ENCODE results near the gene SNX25.
"Not testable (repeated sequence)": the region's sequence is repeated elsewhere in the genome, so short reads cannot be mapped to it uniquely, and the experiment has no call there.

Gene SNX25

GRCh38 chr4:185312699-185313098 is 103.3 kb downstream of the SNX25 start:
- Histone ChIP-seq H3K27me3 (replicated peaks; ENCODE audit: control insufficient read depth, insufficient read depth, low read length) (no peaks in the 10 kb centered on the region), H3K36me3 (ENCODE audit: control insufficient read depth, insufficient read depth, low read length) (peaks cover 14% of the 10 kb centered on the region), H3K4me3 (replicated peaks; ENCODE audit: low read depth, low read length) (no peak overlapping the region)
- TF ChIP-seq CTCF (IDR thresholded peaks at IDR 0.05; ENCODE audit: insufficient read depth, low read length, poor library complexity, severe bottlenecking): no peak
- DNase-seq (ENCODE audit: extremely low read depth, insufficient read length): no peak

DNA sequence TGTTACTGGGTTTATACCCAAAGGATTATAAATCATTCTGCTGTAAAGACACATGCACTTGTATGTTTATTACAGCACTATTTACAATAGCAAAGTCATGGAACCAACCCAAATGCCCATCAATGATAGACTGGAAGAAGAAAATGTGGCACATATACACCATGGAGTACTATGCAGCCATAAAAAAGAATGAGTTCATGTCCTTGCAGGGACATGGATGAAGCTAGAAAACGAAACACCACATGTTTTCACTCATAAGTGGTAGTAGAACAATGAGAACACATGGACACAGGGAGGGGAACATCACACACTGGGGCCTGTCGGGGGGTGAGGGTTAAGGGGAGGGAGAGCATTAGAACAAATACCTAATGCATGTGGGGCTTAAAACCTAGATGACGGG is 108.1 kb downstream of the SNX25 start:
- DNase-seq (ENCODE audit: extremely low read depth, insufficient read length); H3K27me3 ChIP-seq (replicated peaks; ENCODE audit: control insufficient read depth, insufficient read depth, low read length); H3K4me3 ChIP-seq (replicated peaks; ENCODE audit: low read depth, low read length); H3K36me3 ChIP-seq (ENCODE audit: control insufficient read depth, insufficient read depth, low read length): not testable (repeated sequence)

DNA sequence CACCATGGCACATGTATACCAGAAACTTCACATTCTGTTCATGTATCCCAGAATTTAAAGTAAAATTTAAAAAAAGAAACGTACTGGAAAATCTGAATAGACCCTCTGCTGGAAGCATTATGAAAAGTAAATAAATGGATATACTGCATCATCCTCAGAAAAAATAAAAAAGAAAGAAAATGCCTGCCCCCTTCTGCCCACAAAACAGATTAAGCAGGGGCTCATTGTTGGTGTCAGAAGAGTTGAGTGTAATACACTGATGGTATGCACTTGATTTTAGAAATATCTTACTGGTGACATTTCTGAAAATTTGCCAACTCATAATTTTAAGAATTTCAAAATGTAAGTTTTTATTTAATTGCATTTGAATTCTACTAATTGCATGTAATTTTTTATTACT is 108.5 kb downstream of the SNX25 start:
- H3K4me3 ChIP-seq (replicated peaks; ENCODE audit: low read depth, low read length): no peak overlapping the region
- TF ChIP-seq CTCF (IDR thresholded peaks at IDR 0.05; ENCODE audit: insufficient read depth, low read length, poor library complexity, severe bottlenecking): no peak

GRCh38 chr4:185318679-185319078 is 109.3 kb downstream of the SNX25 start:
- TF ChIP-seq CTCF (IDR thresholded peaks at IDR 0.05; ENCODE audit: insufficient read depth, low read length, poor library complexity, severe bottlenecking): no peak
- H3K4me3 ChIP-seq (replicated peaks; ENCODE audit: low read depth, low read length): no peak overlapping the region
- no peaks in the 10 kb centered on the region for H3K27me3 ChIP-seq (replicated peaks; ENCODE audit: control insufficient read depth, insufficient read depth, low read length)
- H3K36me3 ChIP-seq (ENCODE audit: control insufficient read depth, insufficient read depth, low read length): peaks cover 11% of the 10 kb centered on the region
- DNase-seq (ENCODE audit: extremely low read depth, insufficient read length): no peak

More for the DNA sequence above, 108.5 kb downstream of the SNX25 start:
- H3K27me3 ChIP-seq (replicated peaks; ENCODE audit: control insufficient read depth, insufficient read depth, low read length): no peaks in the 10 kb centered on the region
- H3K36me3 ChIP-seq (ENCODE audit: control insufficient read depth, insufficient read depth, low read length): peaks cover 9% of the 10 kb centered on the region
- DNase-seq (ENCODE audit: extremely low read depth, insufficient read length): no peak

DNA sequence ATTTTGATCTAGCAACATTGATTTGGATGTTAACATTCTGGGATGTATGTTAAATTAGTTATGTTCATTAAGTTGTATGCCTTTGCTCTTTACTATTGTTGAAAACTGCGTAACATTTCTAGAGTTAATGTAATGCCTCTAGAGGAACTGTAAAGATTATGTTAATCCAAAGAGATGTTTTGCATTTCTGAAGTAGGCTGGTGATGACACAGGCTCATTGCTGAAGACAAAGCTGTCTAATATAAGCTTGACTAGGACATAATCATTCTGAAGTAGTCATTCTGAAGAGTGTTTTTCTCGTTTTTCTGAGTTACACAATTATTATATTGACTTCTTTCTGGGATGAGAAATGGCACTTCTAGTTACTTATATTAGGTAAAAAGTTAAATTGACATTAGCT is 113.4 kb downstream of the SNX25 start:
- peaks cover 7% of the 10 kb centered on the region for H3K36me3 ChIP-seq (ENCODE audit: control insufficient read depth, insufficient read depth, low read length)
- H3K4me3 ChIP-seq (replicated peaks; ENCODE audit: low read depth, low read length): no peak overlapping the region
- DNase-seq (ENCODE audit: extremely low read depth, insufficient read length): no peak
- no peaks in the 10 kb centered on the region for H3K27me3 ChIP-seq (replicated peaks; ENCODE audit: control insufficient read depth, insufficient read depth, low read length)
- TF ChIP-seq CTCF (IDR thresholded peaks at IDR 0.05; ENCODE audit: insufficient read depth, low read length, poor library complexity, severe bottlenecking): no peak

GRCh38 chr4:185323606-185324005 is 114.2 kb downstream of the SNX25 start:
- peaks cover 8% of the 10 kb centered on the region for H3K36me3 ChIP-seq (ENCODE audit: control insufficient read depth, insufficient read depth, low read length)
- no peaks in the 10 kb centered on the region for H3K27me3 ChIP-seq (replicated peaks; ENCODE audit: control insufficient read depth, insufficient read depth, low read length)
- H3K4me3 ChIP-seq (replicated peaks; ENCODE audit: low read depth, low read length): no peak overlapping the region

DNA sequence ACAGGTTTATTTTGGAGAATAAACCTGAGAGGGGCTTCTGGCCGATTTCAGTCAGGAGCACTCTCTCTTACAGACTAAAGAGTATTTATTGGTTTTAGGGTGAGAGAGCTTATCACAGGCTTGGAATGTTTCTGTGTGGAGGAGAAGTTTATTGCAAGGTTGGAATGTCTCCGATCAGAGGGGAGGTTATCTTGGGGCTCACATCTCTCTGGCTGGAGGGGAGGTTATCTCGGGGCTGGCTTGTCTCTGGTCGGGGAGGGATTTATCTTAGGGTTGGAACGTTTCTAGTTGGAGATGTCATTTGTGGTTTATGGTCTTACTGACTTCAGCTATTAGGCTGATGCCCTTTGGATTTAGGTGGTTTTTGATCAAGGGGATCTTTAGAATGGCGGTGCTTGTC is 115.0 kb downstream of the SNX25 start:
- not testable (repeated sequence) for DNase-seq (ENCODE audit: extremely low read depth, insufficient read length); H3K4me3 ChIP-seq (replicated peaks; ENCODE audit: low read depth, low read length); H3K27me3 ChIP-seq (replicated peaks; ENCODE audit: control insufficient read depth, insufficient read depth, low read length)
- H3K36me3 ChIP-seq (ENCODE audit: control insufficient read depth, insufficient read depth, low read length): peaks cover 11% of the 10 kb centered on the region

More at GRCh38 chr4:185323606-185324005, 114.2 kb downstream of the SNX25 start:
- no peak for DNase-seq (ENCODE audit: extremely low read depth, insufficient read length)
- TF ChIP-seq CTCF (IDR thresholded peaks at IDR 0.05; ENCODE audit: insufficient read depth, low read length, poor library complexity, severe bottlenecking): no peak

- not testable (repeated sequence) for DNase-seq (ENCODE audit: extremely low read depth, insufficient read length); H3K27me3 ChIP-seq (replicated peaks; ENCODE audit: control insufficient read depth, insufficient read depth, low read length); H3K4me3 ChIP-seq (replicated peaks; ENCODE audit: low read depth, low read length)
- peaks cover 12% of the 10 kb centered on the region for H3K36me3 ChIP-seq (ENCODE audit: control insufficient read depth, insufficient read depth, low read length)
Measured at GRCh38 chr4:185325721-185326120, 116.3 kb downstream of the SNX25 start.

All from GM06990 (cell line).